GM19025 (cell line): ENCODE data around the gene PCDHGC5.

Experiments
- ATAC-seq: cut with Tn5 transposase; IDR thresholded peaks from one replicate; pipeline ENCODE4 v1.9.1; 2021; ENCODE audit warnings: mild to moderate bottlenecking, low read depth, moderate library complexity; ENCODE audit not compliant: unreplicated experiment

The PCDHGC5 gene

DNA sequence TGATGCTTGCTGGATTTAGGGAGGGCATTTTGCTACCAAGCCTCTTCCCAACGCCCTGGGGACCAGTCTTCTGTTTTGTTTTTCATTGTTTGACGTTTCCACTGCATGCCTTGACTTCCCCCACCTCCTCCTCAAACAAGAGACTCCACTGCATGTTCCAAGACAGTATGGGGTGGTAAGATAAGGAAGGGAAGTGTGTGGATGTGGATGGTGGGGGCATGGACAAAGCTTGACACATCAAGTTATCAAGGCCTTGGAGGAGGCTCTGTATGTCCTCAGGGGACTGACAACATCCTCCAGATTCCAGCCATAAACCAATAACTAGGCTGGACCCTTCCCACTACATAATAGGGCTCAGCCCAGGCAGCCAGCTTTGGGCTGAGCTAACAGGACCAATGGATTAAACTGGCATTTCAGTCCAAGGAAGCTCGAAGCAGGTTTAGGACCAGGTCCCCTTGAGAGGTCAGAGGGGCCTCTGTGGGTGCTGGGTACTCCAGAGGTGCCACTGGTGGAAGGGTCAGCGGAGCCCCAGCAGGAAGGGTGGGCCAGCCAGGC lies 23.0 kb downstream of the PCDHGC5 start:
- ATAC-seq: no peak

DNA sequence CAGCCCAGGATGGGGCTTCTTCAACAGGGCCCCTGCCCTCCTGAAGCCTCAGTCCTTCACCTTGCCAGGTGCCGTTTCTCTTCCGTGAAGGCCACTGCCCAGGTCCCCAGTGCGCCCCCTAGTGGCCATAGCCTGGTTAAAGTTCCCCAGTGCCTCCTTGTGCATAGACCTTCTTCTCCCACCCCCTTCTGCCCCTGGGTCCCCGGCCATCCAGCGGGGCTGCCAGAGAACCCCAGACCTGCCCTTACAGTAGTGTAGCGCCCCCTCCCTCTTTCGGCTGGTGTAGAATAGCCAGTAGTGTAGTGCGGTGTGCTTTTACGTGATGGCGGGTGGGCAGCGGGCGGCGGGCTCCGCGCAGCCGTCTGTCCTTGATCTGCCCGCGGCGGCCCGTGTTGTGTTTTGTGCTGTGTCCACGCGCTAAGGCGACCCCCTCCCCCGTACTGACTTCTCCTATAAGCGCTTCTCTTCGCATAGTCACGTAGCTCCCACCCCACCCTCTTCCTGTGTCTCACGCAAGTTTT lies 23.6 kb downstream of the PCDHGC5 start:
- ATAC-seq: no peak

DNA sequence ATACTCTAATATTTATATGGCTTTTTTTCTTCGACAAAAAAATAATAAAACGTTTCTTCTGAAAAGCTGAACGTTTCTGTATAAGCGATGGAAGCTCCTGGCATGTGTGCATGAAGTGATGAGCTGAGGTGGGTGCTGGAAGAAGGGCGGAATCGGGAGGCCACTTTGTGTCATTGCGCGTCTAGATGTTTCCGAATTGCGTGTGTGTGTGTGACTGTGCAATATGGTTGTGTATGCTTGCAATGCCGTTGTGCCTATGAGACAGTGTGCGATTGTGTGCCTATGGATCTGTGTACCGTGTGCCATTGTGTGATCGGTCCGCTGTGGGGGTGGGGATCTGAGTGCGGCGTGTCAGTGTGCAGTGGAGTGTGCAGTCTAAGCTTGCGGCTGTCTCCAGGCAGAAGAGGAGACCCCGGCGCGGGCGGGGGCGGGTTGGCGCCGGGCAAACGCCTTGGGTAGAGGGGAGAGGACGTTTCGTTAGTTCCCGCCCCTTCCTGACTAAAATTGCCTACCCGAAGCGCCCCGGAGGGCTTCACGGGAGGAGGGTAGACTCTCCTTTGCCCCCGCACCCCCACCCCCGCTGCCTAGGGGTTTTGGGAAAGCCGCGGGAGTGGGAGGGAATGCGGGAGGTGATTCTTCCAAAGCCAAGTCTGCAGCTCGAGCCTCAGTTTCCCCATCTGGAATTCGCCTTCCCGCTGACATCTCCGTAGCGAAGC lies 24.2 kb downstream of the PCDHGC5 start:
- no peak for ATAC-seq

DNA sequence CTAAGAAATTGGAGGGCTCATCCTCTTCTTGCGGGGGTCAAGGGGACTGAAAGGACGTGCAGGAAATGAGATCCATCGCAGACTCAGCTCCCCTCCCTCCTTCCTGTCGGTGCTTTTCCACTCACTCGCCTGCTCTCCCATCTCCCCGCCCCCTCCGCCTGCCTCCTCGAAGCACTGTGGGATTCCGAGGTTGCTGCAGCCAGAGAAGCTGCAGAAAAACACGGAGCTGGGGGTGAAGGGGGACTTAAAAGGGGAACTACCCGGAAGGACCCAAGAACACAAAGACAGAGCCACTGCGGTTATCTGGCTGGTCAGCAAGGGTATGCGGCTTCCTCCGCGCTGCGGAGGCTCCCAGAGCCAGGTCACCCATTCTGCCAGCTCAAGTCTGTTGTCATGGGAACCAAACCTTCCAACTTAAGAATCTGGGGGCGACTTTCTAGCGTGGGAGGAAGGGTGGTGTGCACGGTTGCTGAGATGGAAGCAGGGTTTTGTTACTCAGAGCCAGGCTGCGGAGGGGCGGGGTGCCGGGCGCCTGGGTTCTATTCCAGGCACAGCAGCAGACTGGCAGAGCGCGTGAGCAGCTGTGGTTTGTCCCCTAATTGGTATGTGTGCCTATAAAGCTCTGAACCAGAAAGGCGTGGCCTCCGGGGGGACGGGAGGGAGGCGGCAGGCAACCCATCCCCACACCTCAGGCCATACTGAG lies 24.9 kb downstream of the PCDHGC5 start:
- ATAC-seq: peak; percentile 10

DNA sequence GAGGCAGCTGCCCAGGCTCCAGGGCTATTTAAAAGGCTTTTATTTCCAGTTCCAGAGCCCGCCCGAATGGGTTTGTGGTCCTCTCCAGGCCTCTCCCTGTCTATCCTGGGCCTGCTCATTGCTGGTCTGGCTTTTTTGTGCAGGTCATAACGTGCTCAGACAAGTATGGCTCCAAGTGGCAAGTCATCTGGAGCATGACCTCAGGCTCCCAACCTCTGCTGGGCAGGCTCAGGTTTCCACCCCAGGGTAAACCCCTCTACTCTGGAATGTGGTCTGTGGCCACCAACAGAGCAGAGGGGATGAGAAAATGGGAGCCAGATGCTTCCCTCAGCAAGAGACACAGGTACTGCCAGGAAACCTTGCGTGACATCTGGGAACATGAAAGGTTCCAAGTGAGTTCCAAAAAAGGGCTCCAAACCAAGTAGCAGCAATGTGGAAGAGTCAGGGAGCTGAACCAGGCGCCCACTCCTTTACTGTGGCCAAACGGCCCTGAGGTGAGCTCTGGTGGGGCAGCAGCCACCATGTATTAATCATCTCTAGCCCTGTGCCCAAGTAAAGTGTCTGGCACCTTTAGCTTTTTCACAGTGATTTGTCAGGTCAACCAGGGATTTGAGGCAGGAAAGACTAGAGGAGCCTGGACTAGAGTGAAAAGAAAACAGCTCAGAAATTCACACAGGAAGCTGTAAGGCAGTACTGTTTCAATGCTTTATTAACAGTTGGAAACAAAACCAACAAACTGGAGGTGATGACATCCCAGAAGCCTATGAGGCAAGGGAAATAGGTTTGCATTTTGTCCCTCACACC lies 25.7 kb downstream of the PCDHGC5 start:
- peak; percentile 3 for ATAC-seq

DNA sequence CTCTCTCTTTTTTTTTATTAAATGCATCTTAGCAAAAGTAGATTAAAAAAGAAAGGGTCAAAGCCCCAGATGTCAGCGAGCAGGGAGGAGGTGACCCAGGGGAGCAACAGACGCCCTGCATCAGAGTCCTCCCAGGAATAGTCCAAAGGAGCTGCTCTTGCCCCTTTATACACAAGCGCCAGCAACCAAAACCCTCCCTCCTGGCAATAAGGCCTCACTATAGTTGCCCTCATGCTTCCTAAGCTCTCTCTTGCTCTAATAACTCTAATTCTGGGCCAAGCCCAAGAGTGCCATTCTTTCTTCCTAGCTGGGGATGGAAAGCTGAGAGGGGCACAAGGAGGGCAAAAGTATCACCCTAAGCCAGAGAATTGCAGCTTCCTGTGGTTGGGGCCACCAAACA lies 26.3 kb downstream of the PCDHGC5 start:
- ATAC-seq: no peak

DNA sequence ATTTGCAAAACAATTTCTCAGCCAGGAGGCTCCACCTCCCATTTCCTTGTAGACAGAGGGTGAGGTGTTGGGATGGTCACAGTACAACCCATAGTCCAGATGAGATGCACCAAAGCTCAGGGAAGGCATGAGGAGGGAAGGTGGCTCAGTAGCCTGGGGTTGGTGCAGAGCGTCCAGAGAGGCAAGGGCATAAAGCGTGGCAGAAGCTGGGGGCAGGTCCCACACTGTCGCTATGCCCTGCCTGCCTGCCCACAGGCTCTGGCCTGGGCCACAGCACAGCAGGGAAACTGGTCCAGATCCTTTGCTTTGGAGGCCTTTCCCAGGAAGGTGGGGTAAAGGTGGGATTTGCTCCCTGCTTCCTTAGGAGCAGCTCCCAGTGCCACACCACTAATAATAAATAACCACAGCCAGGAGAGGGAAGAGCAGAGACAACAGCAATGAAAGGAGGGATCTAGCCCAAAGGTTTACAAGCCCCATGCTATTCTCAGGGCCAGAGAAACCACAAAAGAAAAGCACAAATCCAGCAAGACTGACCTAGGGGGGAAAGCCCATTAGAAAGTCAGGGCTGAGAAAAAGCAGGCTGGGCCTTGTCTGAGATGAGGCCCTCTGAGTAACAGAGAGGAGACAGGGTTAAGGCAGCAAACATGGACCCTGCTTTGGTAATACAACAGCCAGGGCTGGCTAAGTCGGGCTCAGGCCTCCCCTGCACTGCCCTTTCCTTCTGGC lies 27.2 kb downstream of the PCDHGC5 start:
- ATAC-seq: no peak

DNA sequence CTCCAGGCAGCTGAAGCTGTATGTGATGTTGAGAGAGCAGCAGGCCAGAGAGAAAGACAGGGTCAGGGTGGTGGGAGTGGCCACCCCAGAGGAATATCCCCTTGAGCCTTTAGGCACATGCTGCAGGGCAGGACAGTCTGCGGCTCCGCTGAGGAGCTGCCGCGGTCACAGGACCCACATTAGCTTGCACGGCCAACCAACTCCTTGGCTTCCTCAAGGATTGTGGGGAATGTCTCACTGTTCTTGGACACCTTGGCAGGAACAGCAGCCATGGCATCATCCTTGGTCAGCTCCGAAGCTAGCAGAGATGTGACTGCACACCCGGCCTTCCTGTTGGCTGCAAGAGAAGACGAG lies 27.8 kb downstream of the PCDHGC5 start:
- no peak for ATAC-seq

DNA sequence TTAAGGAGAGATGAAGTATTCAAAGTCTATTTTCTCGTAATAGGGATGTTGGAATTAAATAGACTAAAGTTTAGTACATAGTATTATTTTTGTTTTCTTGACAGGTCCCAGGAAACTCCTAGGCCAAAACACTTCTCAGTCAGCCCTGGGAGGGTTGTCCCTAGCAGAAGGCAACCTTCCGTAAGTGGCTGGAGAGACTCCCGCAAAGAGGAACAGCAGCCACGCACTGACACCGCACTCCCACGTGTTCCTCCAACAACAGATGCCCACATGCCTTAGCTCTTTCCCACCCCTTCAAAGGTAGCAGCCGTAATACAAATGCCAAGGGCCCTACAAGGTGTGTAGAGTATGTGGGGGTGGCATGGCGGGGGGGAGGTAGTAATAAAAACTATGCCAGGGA lies 28.4 kb downstream of the PCDHGC5 start:
- no peak for ATAC-seq

DNA sequence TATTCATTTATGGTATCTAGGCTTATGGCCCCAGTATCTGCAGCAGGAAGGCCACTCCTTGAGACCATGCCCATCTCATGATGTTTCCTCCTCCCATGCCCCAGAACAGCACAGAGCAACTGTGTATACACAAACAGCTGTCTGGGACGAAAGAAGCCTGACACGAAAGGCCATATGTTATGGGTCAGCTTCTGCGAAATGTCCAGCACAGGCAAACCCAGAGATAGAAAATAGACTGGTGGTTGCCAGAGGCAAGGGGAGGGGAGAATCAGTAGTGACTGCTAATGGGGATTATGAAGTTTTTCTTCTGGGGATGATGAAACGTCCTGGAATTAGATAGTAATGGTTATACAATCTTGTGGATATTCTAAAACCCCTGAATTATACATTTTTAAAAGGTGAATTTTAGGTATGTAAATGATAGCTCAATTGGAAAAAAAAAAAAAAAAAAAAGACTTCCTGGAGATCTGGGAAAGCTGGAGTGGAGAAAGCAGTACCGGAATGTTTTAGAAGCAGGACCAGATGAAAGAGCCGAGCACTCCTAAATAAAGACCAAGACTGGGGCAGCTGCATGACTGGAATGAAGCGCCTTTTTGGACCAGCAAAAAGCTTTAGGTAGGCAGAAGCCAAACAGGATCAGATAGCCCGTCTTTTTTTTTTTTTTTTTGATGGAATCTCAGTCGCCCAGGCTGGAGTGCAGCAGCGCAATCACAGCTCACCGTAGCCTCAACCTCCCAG lies 29.2 kb downstream of the PCDHGC5 start:
- ATAC-seq: no peak

DNA sequence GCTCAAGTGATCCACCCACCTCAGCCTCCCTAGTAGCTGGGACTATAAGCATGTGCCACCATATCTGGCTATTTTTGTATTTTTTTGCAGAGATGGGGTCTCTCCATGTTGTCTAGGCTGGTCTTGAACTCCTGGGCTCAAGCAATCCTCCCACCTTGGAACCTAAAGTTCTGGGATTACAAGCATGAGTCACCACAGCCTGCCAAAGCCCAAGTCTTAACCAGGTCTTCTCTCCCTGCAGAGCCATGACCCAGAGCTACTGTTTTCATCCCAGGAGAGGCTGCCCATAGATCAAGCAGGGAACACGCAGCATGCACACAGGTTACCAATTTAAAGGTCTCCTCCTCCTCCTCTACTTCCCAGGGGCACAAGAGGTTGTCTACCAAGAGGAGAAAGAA lies 29.7 kb downstream of the PCDHGC5 start:
- ATAC-seq: no peak

DNA sequence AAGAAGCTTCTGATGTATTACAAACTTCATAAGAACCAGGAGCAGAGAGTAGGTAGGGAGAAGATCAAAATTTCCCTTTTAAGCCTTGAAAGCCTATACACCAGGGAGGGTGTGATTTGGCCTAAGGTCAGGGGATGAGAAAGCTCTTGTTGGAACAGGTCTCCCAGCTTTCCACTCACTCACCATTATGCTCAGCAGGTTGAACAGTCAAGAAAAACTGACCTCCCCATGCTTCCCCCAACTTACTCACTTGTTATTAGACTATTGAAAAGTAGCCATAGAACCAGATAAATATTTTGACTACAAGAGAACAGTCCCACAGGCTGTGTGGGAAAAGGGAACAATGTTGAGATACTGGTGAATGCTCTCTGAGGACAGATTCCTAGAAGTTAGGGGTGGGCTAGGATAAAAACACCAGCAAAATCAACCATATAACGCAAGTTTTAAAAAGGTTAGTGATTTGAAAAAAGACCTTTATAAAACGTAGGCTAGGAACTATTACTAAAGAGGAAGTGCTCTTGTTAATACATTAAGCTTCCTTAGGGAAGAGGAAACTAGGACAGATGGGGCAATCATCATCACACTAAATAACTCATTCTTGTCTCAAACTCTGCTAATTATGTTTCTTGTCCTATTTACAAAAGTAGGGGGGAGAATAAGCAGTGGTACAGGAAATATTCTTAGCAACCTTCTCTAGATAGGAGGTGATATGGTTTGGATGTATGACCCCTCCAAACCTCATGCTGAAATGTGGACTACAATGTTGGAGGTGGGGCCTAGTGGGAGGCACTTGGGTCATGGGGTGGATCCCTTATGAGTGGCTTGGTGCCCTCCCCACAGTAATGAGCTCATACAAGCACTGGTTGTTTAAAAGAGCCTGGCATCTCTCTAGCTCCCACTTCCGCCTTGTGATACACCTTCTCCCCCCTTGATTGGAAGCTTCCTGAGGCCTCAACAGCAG lies 31.0 kb downstream of the PCDHGC5 start:
- ATAC-seq: no peak

DNA sequence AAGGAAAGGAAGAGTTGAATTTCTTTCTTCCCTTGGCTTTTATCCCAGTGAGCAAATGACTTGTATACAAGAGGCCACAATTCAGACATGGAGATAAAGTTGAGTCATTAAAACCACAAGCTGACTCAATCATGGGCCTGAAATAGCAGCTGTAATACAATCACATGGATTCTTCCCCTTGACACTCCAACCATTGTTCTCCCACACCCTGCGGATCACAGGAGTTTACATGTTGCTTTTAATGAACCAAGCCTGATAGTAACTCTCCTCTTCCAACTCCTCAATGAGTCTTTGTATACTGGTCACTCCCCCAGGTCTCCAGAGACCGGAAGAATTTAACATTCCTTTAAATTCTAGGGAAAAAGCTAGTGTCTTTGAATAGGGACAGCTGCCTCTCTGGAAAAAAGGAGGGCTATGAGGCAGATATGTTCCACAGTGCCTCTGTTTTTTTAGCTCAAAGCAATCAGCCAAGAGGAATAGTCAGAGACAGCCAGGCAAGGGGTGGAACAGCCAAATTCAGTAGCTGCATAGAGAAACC lies 32.4 kb downstream of the PCDHGC5 start:
- ATAC-seq: no peak

DNA sequence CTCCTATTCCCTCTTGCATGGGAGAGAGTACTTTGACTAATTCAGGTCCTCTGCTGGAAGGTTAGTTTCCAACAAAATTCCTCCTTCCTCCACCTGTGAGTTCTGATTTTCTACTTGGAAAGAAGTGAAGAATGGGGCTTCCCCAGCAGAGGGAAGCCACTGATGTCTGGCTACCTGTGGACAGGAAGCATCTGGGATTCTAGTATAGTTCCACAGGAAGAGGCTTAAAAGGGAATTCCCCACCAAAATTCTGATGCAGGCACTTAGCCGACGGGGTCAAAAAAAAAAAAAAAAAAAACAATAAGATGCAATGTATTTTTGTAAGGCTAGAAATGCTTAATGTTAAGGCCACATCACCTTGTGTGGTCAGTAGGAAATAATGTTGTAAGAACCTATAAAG lies 33.4 kb downstream of the PCDHGC5 start:
- no peak for ATAC-seq

DNA sequence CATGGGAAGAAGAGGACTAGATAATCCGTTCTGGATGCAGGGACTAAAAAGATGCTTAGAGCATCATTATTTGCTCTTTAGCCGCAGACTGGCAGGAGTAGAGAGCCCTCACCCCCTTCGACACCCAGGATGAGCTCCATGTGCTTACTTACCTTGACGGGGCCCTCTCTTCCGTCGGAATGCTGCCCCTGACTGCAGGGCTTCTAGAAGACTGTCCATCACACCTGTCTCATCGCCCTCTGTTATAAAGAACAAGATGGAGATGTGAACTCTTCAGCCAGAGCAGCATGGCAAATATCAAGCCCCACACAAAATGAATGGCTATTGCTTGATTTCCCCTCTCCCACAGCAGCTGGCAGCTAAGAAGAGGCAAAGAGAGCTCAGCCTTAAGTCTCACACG lies 35.1 kb downstream of the PCDHGC5 start:
- no peak for ATAC-seq

DNA sequence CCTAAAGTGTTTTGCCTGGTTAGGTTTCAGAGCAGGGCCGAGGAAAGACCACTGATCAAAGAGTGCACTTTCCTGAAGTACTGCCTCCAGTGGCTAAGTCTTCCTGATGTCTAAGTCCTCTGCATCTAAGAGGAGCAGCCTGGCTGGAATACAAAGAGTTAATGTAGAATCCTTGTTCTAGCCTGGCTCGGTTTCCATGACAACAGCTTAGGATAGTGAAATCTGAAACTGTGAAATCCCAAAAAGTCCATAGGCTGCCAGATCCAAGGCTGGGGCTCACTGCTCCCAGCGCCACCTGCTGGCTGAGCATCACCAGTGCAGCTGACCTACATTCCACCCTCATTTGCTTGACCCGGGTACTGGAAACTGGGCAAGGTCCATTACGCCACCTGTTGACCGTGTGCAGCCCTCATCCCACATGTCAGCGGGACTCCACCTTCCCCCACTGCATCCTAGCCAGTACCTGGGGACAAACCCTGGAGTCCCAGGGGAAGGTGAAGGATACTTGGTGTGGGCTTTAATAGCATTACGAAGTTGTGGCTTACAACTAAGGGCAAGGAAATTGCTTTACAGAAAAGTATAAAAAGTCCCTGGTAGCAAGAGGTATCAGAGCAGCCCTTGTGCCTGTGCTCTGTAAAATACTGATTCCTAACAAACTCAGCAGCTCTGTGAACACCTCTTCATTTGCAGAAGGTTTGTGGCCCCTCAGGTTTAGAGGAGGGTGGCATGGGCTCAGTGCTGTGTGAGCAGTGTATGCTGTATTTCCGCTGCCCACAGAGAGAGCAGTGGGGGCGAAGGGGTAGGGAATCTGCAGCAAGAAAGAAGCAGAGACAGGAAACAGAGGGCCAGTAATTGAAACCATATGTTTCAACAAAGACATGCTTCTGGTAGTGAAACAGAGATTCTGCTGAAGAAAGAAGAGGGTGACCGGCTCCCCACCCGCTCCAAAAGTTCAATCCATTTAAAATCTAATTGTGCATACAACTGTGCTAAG lies 36.0 kb downstream of the PCDHGC5 start:
- ATAC-seq: peak; percentile 74

DNA sequence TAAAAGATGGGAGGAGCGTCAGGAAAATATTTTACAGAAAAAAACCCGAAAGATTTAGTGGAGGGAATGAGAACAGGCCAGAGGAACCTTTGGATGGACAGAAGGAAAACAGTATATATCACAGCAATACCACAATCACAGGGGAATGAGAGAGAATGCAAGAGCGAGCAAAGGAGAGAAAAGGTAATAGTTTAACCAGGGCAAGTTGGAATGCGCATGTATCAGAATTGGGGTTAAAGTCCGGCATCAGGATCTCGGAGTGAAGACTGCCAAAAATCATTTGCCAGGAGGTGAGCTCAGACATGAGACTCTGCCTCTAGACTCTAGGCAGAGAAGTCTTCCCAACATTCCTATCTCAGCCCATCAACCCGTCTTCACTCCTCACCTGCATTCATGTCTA lies 36.8 kb downstream of the PCDHGC5 start:
- ATAC-seq: no peak
